Mucosa of rectum (tissue), 2 donors: ENCODE data around the gene PSAP.
A peak's percentile ranks its signal among the peaks of the same experiment; 100 is the strongest.

Experiments used
- H3K27ac ChIP-seq, 2 donors: one replicate each; pipeline ENCODE4 v1.7.0; 2013; ENCODE audit warnings: inconsistent platforms in 2 of 2, low read depth in 2 of 2, low read length in 2 of 2
- H3K27me3 ChIP-seq, 2 donors: one replicate each; pipeline ENCODE4 v1.7.0; 2013; ENCODE audit warnings: low read length in 2 of 2; ENCODE audit not compliant: control insufficient read depth in 2 of 2, insufficient read depth in 2 of 2
- H3K36me3 ChIP-seq, 2 donors: one replicate each; pipeline ENCODE4 v1.7.0; 2013; ENCODE audit warnings: low read length in 2 of 2; ENCODE audit not compliant: control insufficient read depth in 2 of 2, insufficient read depth in 2 of 2
- H3K4me1 ChIP-seq, 2 donors: one replicate each; pipeline ENCODE4 v1.7.0; 2013; ENCODE audit warnings: low read length in 2 of 2, mild to moderate bottlenecking in 1 of 2; ENCODE audit not compliant: control insufficient read depth in 2 of 2, insufficient read depth in 2 of 2
- H3K4me3 ChIP-seq, 2 donors: one replicate each; pipeline ENCODE4 v1.7.0; 2013; ENCODE audit warnings: low read length in 2 of 2
- H3K9ac ChIP-seq, 2 donors: one replicate each; pipeline ENCODE4 v1.7.0; 2013; ENCODE audit warnings: low read length in 2 of 2, low read depth in 1 of 2, mild to moderate bottlenecking in 1 of 2
- H3K9me3 ChIP-seq, 2 donors: one replicate each; pipeline ENCODE4 v1.7.0; 2013; ENCODE audit warnings: low read length in 2 of 2; ENCODE audit not compliant: control insufficient read depth in 2 of 2
- donor health status: healthy.
- donor health status: Normal muscosa, but diverticular disease.

PSAP gene

DNA sequence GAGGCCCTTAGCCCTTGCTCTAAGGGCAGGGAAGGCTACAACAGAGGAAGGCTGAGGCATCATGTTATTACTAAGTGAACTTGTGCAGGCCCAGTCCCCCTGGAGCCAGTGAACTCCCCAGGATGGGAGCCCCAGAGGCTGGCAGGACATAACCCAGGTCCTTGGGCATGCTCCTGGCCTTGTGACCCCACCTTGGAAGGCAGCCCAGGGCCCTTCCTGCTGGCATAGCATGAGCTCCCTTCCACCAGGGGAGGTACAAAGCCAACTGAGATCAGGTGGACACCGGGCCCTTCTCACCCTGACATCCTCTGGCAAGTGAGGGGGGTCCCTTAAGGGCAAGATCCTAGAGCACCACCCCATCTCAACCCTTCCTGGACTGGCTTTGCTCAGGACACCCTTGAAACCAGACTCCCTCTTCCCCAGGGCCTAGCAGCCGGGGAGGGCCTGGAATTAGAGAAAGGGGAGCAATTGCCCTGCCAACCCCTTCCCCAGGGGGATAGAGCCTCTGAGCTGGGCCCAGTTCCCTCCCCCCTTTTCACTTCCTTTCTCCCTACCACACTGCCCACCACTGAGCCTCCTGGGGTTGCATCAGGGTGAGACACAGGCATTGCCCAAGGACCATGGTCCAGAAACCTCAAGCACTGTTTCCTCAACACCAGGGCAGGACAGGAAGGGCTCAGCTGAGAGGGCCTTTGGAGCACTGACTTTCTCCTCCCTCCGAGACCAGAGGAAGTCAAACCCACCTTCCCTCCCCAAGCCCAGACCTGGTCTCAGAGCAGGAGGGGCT lies 75.9 kb downstream of the PSAP start:
- Histone ChIP-seq H3K9ac (no peak overlapping the region), H3K36me3 (no peaks in the 10 kb centered on the region), H3K27me3 (no peaks in the 10 kb centered on the region), H3K4me3 (no peak overlapping the region), H3K9me3 (no peaks in the 10 kb centered on the region), H3K4me1 (peaks cover 43 to 44% of the 10 kb centered on the region in 2 donors), H3K27ac (peak overlapping the region in 1 of 2 donors; percentile 6)

DNA sequence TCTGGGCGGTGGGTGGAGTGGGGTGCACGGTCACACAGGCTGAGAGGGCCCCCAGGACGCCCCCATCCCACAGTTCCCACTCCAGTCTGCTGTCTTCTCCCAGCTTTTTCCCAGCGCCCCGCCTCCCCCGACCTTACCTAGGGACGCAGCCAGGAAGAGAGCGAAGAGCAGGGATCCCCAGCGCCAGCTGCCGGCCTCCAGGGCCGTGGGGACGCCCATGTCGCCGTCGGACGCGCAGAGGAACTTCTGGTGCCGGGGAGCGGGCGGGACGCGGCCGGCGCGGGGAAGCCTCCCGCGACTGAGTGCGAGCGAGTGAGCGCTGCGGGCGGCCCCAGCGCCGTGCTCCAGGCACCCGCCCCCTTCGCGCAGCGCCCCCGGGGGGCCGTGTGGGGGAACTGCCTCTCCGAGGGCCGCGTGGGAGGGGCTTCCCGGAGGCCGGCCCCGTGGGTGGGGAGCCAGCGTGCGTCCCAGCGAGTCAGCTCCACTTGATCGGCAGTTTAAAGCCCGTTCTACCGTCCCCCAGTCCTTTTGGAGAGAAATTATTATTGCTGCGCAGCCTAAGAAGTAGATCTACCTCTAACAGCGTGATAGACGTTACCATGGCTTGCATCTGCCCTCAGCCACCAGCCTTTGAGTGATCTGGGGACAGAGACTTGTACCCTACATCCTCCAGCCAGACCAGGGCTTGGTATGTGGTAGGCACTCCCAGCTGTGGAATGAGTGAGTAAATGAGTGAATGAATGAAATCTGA lies 77.7 kb downstream of the PSAP start, which contains the start of gene VSIR:
TSS of gene VSIR (minus strand) at position 300 of the 751 bp plus-strand sequence. CDS start at position 219, 81 bp downstream.
- H3K27ac ChIP-seq = peak within 1 kb of the TSS; percentile 97
- H3K4me3 ChIP-seq = peak within 1 kb of the TSS; percentile 86 to 92
- H3K4me1 ChIP-seq = peaks cover 55 to 57% of the 10 kb centered on the region in 2 donors
- no peaks in the 10 kb centered on the region for H3K9me3 ChIP-seq
- H3K36me3 ChIP-seq = no peaks in the 10 kb centered on the region
- no peaks in the 10 kb centered on the region for H3K27me3 ChIP-seq
- H3K9ac ChIP-seq = peak within 1 kb of the TSS; percentile 96

DNA sequence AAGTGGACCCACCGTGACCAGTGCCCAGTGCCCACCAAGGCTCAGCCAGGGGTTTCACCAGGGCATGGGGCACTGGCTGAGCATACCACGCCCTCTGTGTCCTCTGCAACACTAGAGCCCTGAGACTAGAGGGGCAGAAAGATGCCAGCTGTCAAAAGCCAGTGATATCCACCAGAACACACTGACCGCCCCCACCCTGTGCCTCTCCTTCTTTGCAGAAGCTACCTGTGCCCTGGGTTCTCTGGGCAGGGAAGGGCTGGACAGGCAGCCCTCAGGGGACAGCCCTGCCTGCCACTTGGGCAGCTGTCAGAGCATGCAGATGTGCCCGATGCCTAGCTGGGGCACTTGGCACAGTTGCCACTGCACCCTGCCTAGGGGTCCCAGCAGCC lies 78.2 kb downstream of the PSAP start:
- peaks cover 59 to 63% of the 10 kb centered on the region in 2 donors for H3K4me1 ChIP-seq
- peak overlapping the region; percentile 97 for H3K27ac ChIP-seq
- H3K36me3 ChIP-seq = no peaks in the 10 kb centered on the region
- H3K4me3 ChIP-seq = peak overlapping the region; percentile 86 to 92
- H3K27me3 ChIP-seq = no peaks in the 10 kb centered on the region
- no peaks in the 10 kb centered on the region for H3K9me3 ChIP-seq
- peak overlapping the region; percentile 96 for H3K9ac ChIP-seq

DNA sequence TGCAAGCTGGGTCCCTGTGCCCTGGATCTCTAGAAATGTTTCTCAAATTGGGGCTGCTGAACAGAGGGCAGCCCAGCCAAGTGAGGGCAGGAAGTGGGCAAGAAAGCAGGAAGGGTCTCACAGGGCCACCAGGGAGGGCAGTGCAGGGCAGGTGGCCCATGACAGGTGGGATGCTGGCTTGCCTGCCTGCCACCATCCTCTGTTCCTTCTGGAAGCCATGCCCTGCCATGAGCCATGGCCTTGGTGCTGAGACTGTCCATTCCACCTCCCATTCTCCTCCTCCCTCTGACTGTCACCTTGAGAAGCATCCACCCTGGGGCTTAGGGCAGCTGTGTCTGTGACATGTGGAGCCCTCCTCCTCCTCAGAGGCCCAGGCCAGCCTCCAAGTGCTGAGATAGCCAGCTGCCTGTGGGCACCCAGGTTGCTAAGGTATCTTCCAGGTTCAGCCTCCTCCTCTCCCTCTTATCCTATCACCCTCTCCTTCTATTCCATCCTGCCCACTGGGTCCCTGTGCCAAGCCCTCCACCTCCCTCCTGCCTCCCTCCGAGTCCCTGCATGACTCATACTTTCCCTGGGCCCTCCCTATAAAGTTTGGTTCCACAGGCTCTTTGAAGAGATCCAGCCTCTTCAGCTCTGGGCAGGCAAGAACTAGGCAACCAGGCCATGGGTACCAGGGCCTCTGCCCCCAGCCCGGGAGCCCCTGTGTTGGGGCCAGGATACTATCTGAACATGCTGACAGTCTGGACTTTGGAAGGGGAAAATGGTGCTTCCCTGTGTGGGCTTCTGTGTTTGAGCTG lies 79.0 kb downstream of the PSAP start:
- Histone ChIP-seq H3K4me3 (peak overlapping the region; percentile 86 to 92), H3K9ac (peak overlapping the region; percentile 96), H3K4me1 (peaks cover 67 to 71% of the 10 kb centered on the region in 2 donors), H3K27ac (peak overlapping the region; percentile 97), H3K9me3 (no peaks in the 10 kb centered on the region), H3K36me3 (no peaks in the 10 kb centered on the region), H3K27me3 (no peaks in the 10 kb centered on the region)

DNA sequence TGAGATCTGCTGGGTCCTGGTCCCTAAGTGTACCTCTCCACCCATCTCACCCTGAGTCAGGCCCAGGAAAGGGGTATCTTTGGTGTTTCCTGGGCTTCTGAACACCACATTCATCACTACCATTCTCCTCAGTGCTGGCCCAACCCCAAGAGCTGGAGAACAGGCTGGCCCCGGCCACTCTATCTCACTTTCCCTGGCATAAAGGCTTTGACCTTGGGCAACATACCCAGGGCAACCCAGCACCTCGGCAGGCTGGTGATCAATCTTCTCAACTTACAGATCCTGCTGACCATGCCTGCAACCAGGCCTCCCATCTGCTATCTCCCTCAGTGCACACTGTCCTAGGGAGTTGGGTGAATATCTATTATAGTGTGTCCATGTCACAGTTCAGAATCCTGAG lies 79.8 kb downstream of the PSAP start:
- H3K27ac ChIP-seq = peak overlapping the region; percentile 97
- H3K36me3 ChIP-seq = peaks cover 0 to 3% of the 10 kb centered on the region in 2 donors
- no peaks in the 10 kb centered on the region for H3K9me3 ChIP-seq
- peaks cover 72 to 75% of the 10 kb centered on the region in 2 donors for H3K4me1 ChIP-seq
- peak overlapping the region; percentile 19 to 92 for H3K4me3 ChIP-seq
- H3K9ac ChIP-seq = peak overlapping the region; percentile 28 to 96
- H3K27me3 ChIP-seq = no peaks in the 10 kb centered on the region

DNA sequence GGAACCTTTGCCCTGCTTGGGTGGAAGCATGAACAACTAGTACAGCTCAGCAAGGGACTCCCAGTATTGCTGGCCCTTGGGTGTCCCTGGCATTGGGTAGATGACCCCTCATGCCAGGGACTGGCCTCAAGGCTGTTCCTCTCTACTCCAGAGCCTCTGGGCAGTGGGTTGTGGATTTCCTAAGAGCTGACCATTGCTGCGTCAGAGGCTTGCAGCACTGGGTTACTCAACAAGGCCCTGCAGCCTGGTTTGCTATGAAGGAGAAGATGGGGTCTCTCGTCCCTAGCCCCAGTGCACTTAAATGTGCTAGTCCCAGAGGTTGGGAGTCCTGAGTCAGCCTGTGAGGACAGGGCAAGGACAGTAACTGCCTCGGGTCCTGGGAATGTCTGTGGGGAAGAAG lies 80.3 kb downstream of the PSAP start:
- Histone ChIP-seq H3K27me3 (no peaks in the 10 kb centered on the region), H3K4me3 (peak overlapping the region; percentile 19 to 92), H3K9me3 (no peaks in the 10 kb centered on the region), H3K27ac (peak overlapping the region; percentile 97), H3K36me3 (peaks cover 1 to 3% of the 10 kb centered on the region in 2 donors), H3K4me1 (peaks cover 76 to 79% of the 10 kb centered on the region in 2 donors), H3K9ac (peak overlapping the region; percentile 28 to 96)

DNA sequence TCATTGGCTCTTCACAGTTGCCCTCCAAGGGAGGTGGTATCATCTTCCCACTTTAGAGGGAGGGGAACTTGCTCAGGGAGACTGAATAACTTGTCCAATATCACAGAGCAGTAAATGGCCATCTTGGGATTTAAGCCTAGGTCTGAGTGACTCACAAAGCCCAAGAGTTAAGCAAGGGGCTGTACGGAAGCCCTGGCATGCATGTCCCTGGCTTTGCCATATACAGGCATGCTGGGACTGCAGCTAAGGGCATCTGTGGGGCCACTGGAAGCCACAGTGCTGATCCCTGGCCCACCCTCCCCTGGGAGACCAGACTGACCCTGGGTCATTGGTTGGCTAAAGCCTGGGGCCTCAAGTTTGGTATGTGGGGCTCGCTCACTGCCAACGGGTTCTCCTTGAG lies 80.8 kb downstream of the PSAP start:
- H3K9ac ChIP-seq = peak overlapping the region in 1 of 2 donors; percentile 74
- peaks cover 2 to 3% of the 10 kb centered on the region in 2 donors for H3K36me3 ChIP-seq
- H3K4me3 ChIP-seq = peak overlapping the region; percentile 6 to 92
- H3K27ac ChIP-seq = peak overlapping the region; percentile 97
- peaks cover 78 to 83% of the 10 kb centered on the region in 2 donors for H3K4me1 ChIP-seq
- H3K9me3 ChIP-seq = no peaks in the 10 kb centered on the region
- H3K27me3 ChIP-seq = no peaks in the 10 kb centered on the region

DNA sequence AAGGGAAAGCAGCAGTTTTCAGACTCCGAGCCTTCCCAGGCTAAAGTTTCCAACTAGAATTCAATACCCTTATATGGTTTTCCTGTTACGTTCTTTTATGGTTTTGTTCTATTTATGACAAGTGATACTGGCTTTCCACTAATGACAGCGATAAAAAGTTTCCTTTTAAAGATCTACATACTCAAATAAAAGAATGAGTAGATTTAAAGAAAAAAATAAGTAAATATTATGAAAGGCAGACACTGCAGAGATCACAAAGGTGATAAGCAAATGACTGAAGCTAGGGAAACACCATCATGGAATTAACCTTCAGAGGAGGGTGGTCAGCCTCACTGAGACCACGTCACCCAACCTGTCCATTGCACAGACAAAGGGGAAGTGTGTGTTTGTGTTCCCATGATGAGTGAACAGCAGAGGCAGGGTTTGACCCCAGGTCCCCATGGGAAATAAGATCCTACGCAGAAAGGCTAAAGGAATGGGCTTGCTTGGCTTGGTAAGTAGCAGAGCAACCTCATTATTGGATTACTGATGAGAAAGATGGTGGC lies 81.7 kb downstream of the PSAP start:
- Histone ChIP-seq H3K9ac (peak overlapping the region; percentile 29 to 74), H3K27me3 (no peaks in the 10 kb centered on the region), H3K27ac (peak overlapping the region; percentile 97), H3K4me3 (peak overlapping the region; percentile 34 to 92), H3K9me3 (no peaks in the 10 kb centered on the region), H3K4me1 (peaks cover 85 to 88% of the 10 kb centered on the region in 2 donors), H3K36me3 (peaks cover 2 to 8% of the 10 kb centered on the region in 2 donors)

DNA sequence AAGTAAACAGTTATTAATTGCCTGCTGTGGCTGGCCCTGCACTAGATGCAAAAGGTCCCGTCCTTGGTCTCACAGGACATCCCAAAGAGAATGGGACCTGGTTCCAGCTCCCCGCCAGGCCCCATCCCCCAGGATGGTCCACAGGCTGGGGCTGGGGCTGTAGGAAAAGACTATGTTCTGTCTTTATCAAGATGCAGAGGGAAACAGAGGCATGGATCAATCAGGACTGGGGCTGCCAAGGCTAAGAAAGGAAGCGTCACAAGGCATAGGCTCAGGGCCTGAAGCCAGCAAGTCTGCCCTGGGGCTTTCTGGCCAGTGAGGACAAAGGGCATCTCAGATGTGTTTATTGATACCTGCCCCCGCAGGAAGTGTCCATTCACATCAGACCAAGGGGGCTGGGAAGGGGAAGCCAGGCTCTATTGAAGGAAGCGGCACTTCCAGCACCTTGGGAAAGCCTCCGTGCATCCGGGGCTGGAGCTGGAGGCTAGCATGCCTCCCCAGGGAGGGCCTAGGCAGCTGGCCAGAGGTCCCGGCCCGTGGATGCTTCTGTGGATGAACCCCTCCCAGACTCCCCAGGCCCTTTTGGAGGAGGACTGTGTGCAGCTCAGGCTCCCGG lies 83.5 kb downstream of the PSAP start:
- Histone ChIP-seq H3K9ac (peak overlapping the region; percentile 65 to 74), H3K4me1 (peaks cover 75 to 77% of the 10 kb centered on the region in 2 donors), H3K9me3 (no peaks in the 10 kb centered on the region), H3K27me3 (no peaks in the 10 kb centered on the region), H3K4me3 (peak overlapping the region; percentile 28 to 45), H3K36me3 (peaks cover 2 to 15% of the 10 kb centered on the region in 2 donors), H3K27ac (peak overlapping the region; percentile 97)
